Progenitor cell of endocrine pancreas (in vitro differentiated cells): ENCODE data around the gene ARHGAP1. TPM values are rescaled to one million over a fixed set of nuclear protein-coding genes. Genes with fewer than 3 reads are reported as not detected.

Experiments
- DNase-seq: peaks from one replicate; pipeline ENCODE4 v3.0.0; 2021; ENCODE audit warnings: low spot score; ENCODE audit not compliant: unreplicated experiment
- H3K27ac Mint-ChIP-seq: 2 replicates; pipeline ENCODE4 v1.8.0; 2021; ENCODE audit warnings: mild to moderate bottlenecking, moderate library complexity, mixed read lengths
- H3K27me3 Mint-ChIP-seq: 2 replicates; pipeline ENCODE4 v1.8.0; 2021; ENCODE audit warnings: mixed read lengths
- H3K36me3 Mint-ChIP-seq: 2 replicates; pipeline ENCODE4 v1.8.0; 2022; ENCODE audit warnings: mixed read lengths; ENCODE audit not compliant: insufficient read depth
- H3K4me1 Mint-ChIP-seq: 2 replicates; pipeline ENCODE4 v1.8.0; 2021; ENCODE audit warnings: low read depth, mixed read lengths
- H3K4me3 Mint-ChIP-seq: 2 replicates; pipeline ENCODE4 v1.8.0; 2021; ENCODE audit warnings: low read depth, mild to moderate bottlenecking, moderate library complexity, mixed read lengths
- H3K9me3 Mint-ChIP-seq: 2 replicates; pipeline ENCODE4 v1.8.0; 2021; ENCODE audit warnings: low read depth, mixed read lengths
- CTCF ChIP-seq: fragments of 200-600 bp; sonication (generic); IDR thresholded peaks from one replicate; pipeline ENCODE4 v1.5.0; 2021; ENCODE audit warnings: antibody characterized with exemption, mild to moderate bottlenecking; ENCODE audit not compliant: unreplicated experiment
- total RNA-seq: library from RNA; stranded (reverse); gene quantifications from 2 replicates; pipeline ENCODE4 v1.2.1, GENCODE V29; 2021

Gene ARHGAP1
- total RNA-seq, 1 donor from 2014 or later, result 39.8 TPM

- Mint-ChIP-seq H3K36me3 (peaks cover 16% of the 10 kb centered on the region), H3K27me3 (no peaks in the 10 kb centered on the region), H3K4me1 (no peaks in the 10 kb centered on the region), H3K4me3 (no peak overlapping the region), H3K27ac (no peak overlapping the region), H3K9me3 (no peaks in the 10 kb centered on the region)
- no peak for TF ChIP-seq CTCF
- DNase-seq, result no peak
Measured at GRCh38 chr11:46635557-46636139, 64.8 kb downstream of the ARHGAP1 start.

GRCh38 chr11:46633291-46634217 is 66.9 kb downstream of the ARHGAP1 start:
- Mint-ChIP-seq H3K4me1 (no peaks in the 10 kb centered on the region), H3K27me3 (no peaks in the 10 kb centered on the region), H3K4me3 (no peak overlapping the region), H3K27ac (no peak overlapping the region), H3K36me3 (peaks cover 14% of the 10 kb centered on the region), H3K9me3 (no peaks in the 10 kb centered on the region)
- DNase-seq, result no peak
- TF ChIP-seq CTCF, result no peak

- Mint-ChIP-seq H3K9me3 (no peaks in the 10 kb centered on the region), H3K27me3 (no peaks in the 10 kb centered on the region), H3K36me3 (peaks cover 11% of the 10 kb centered on the region), H3K4me3 (no peak overlapping the region), H3K4me1 (no peaks in the 10 kb centered on the region), H3K27ac (no peak overlapping the region)
- no peak for TF ChIP-seq CTCF
- DNase-seq, result no peak
Measured at GRCh38 chr11:46632502-46632901, 67.9 kb downstream of the ARHGAP1 start.

- no peak for TF ChIP-seq CTCF
- Mint-ChIP-seq H3K36me3 (peaks cover 11% of the 10 kb centered on the region), H3K27me3 (no peaks in the 10 kb centered on the region), H3K9me3 (no peaks in the 10 kb centered on the region), H3K4me1 (no peaks in the 10 kb centered on the region), H3K4me3 (no peak overlapping the region), H3K27ac (no peak overlapping the region)
- DNase-seq, result no peak
Measured at GRCh38 chr11:46631676-46632075, 68.7 kb downstream of the ARHGAP1 start.

- no peak for DNase-seq
- Mint-ChIP-seq H3K27me3 (no peaks in the 10 kb centered on the region), H3K4me1 (peaks cover 8% of the 10 kb centered on the region), H3K9me3 (peaks cover 3% of the 10 kb centered on the region), H3K36me3 (peaks cover 15% of the 10 kb centered on the region), H3K4me3 (no peak overlapping the region), H3K27ac (no peak overlapping the region)
- TF ChIP-seq CTCF, result no peak
Measured at GRCh38 chr11:46630237-46630636, 70.2 kb downstream of the ARHGAP1 start.
